Astrocyte of the spinal cord (primary cell): ENCODE results near the gene OPN5.

ENCODE experiments used
- DNase-seq: peaks from one replicate; pipeline ENCODE4 v3.0.0; 2011; ENCODE audit warnings: low read depth, low spot score
- H3K4me3 ChIP-seq: 2 replicates; pipeline ENCODE4 v1.5.1; 2011; ENCODE audit warnings: low read depth, mild to moderate bottlenecking, low read length, moderate library complexity
- CTCF ChIP-seq: IDR thresholded peaks from 2 replicates; pipeline ENCODE4 v1.5.1; 2012; ENCODE audit warnings: low read depth, mild to moderate bottlenecking, low read length, inconsistent platforms
- in situ Hi-C: cut with HindIII; loops from 2 replicates; pipeline ENCODE4 v1.10.0; 2017; ENCODE audit warnings: low sequenced_read_pairs

OPN5 gene

GRCh38 chr6:47832386-47833100 is 50.7 kb downstream of the OPN5 start:
- no peak for TF ChIP-seq CTCF
- no peak overlapping the region for H3K4me3 ChIP-seq
- in situ Hi-C loops: no loop called here

GRCh38 chr6:47834196-47834595 is 52.4 kb downstream of the OPN5 start:
- DNase-seq: no peak
- TF ChIP-seq CTCF: no peak
- H3K4me3 ChIP-seq: no peak overlapping the region
- in situ Hi-C loops: no loop called here

More at GRCh38 chr6:47832386-47833100, 50.7 kb downstream of the OPN5 start:
- DNase-seq: peak; percentile 64

- no peak for DNase-seq
- in situ Hi-C loops: no loop called here
- no peak overlapping the region for H3K4me3 ChIP-seq
- no peak for TF ChIP-seq CTCF
Observed at GRCh38 chr6:47836046-47836445, 54.2 kb downstream of the OPN5 start.

GRCh38 chr6:47836639-47837038 is 54.8 kb downstream of the OPN5 start:
- no peak for DNase-seq
- no peak for TF ChIP-seq CTCF
- in situ Hi-C loops: no loop called here
- no peak overlapping the region for H3K4me3 ChIP-seq

- no peak for DNase-seq
- no peak overlapping the region for H3K4me3 ChIP-seq
- in situ Hi-C loops: no loop called here
- TF ChIP-seq CTCF: no peak
Observed at GRCh38 chr6:47839645-47840044, 57.8 kb downstream of the OPN5 start.

- TF ChIP-seq CTCF: no peak
- no peak for DNase-seq
- H3K4me3 ChIP-seq: no peak overlapping the region
- in situ Hi-C loops: no loop called here
Observed at GRCh38 chr6:47844881-47845280, 63.0 kb downstream of the OPN5 start.
